Activated CD8-positive, alpha-beta T cell treated with anti-CD3 and anti-CD28 coated beads for 36 hours (primary cell): Measurements from ENCODE around the gene TXNDC12. TPM values are rescaled to one million over a fixed set of nuclear protein-coding genes. Genes with fewer than 3 reads are reported as not detected.

Experiments used
- ATAC-seq: fragments of 200-7000 bp; cut with Tn5 transposase; one replicate; pipeline ENCODE4 v1.10.0; 2021; ENCODE audit warnings: mild to moderate bottlenecking, moderate library complexity
- CTCF ChIA-PET: fragments of 350-600 bp; sonication (Branson Sonifier 250); formaldehyde crosslinking; loops from one replicate; lab custom pipeline; 2021; ENCODE audit warnings: antibody characterized with exemption; lab: Charles Lee
- POLR2A ChIA-PET: fragments of 350-600 bp; sonication (Branson Sonifier 250); formaldehyde crosslinking; loops from one replicate; lab custom pipeline; 2021; ENCODE audit warnings: antibody characterized with exemption; lab: Charles Lee
- DNase-seq: peaks from one replicate; pipeline ENCODE4 v3.0.0-alpha.2; 2020
- H3K27ac Mint-ChIP-seq: one replicate; pipeline ENCODE4 v1.8.0; 2021; ENCODE audit warnings: mild to moderate bottlenecking, mixed read lengths
- H3K27me3 Mint-ChIP-seq: one replicate; pipeline ENCODE4 v1.8.0; 2021; ENCODE audit warnings: mixed read lengths
- H3K36me3 Mint-ChIP-seq: one replicate; pipeline ENCODE4 v1.8.0; 2021; ENCODE audit warnings: low read depth, mixed read lengths
- H3K4me1 Mint-ChIP-seq: one replicate; pipeline ENCODE4 v1.8.0; 2021; ENCODE audit warnings: low read depth, mixed read lengths
- H3K4me3 Mint-ChIP-seq: one replicate; pipeline ENCODE4 v1.8.0; 2021; ENCODE audit warnings: mild to moderate bottlenecking, moderate library complexity, mixed read lengths
- H3K9me3 Mint-ChIP-seq: one replicate; pipeline ENCODE4 v1.8.0; 2021; ENCODE audit warnings: mixed read lengths
- CTCF ChIP-seq: fragments of 200-600 bp; IDR thresholded peaks from one replicate; pipeline ENCODE4 v1.8.0; 2022; ENCODE audit warnings: antibody characterized with exemption, mild to moderate bottlenecking
- intact Hi-C: fragments of 100-400 bp; cut with micrococcal nuclease; formaldehyde crosslinking; loops from one replicate; pipeline ENCODE4 v1.10.0; 2022
- total RNA-seq, 2 experiments: library from RNA; stranded (reverse); gene quantifications; one replicate each; pipeline ENCODE4 v1.2.3, GENCODE V29; 2021

The TXNDC12 gene
- total RNA-seq, 2 experiments from 2014 or later = 24.3 to 34.7 TPM

GRCh38 chr1:52041551-52042185 is 13.3 kb downstream of the TXNDC12 start:
- ChIA-PET CTCF (no interaction called here), POLR2A (interaction anchor here (1.0 kb wide), 1 partner anchor 15 kb away, joined by 5 read pairs; no protein-coding TSS in a partner anchor)
- H3K4me3 Mint-ChIP-seq = no peak overlapping the region
- H3K9me3 Mint-ChIP-seq = no peaks in the 10 kb centered on the region
- peaks cover 21% of the 10 kb centered on the region for H3K36me3 Mint-ChIP-seq
- H3K27ac Mint-ChIP-seq = no peak overlapping the region
- intact Hi-C loops = no loop called here
- ATAC-seq (no peak), DNase-seq (no peak)
- H3K27me3 Mint-ChIP-seq = no peaks in the 10 kb centered on the region
- peaks cover 19% of the 10 kb centered on the region for H3K4me1 Mint-ChIP-seq
- no peak for TF ChIP-seq CTCF

GRCh38 chr1:52037909-52038308 is 17.1 kb downstream of the TXNDC12 start:
- Mint-ChIP-seq H3K9me3 (no peaks in the 10 kb centered on the region), H3K4me3 (no peak overlapping the region), H3K27ac (no peak overlapping the region), H3K36me3 (peaks cover 18% of the 10 kb centered on the region), H3K4me1 (peaks cover 6% of the 10 kb centered on the region), H3K27me3 (no peaks in the 10 kb centered on the region)
- intact Hi-C loops = no loop called here
- DNase-seq (no peak), ATAC-seq (no peak)
- CTCF ChIA-PET = no interaction called here
- POLR2A ChIA-PET = no interaction called here
- TF ChIP-seq CTCF = no peak

- DNase-seq (no peak), ATAC-seq (no peak)
- H3K36me3 Mint-ChIP-seq = peaks cover 23% of the 10 kb centered on the region
- H3K27ac Mint-ChIP-seq = no peak overlapping the region
- POLR2A ChIA-PET = no interaction called here
- H3K4me3 Mint-ChIP-seq = no peak overlapping the region
- intact Hi-C loops = no loop called here
- H3K4me1 Mint-ChIP-seq = peaks cover 6% of the 10 kb centered on the region
- no peaks in the 10 kb centered on the region for H3K27me3 Mint-ChIP-seq
- no peak for TF ChIP-seq CTCF
- H3K9me3 Mint-ChIP-seq = no peaks in the 10 kb centered on the region
- CTCF ChIA-PET = no interaction called here
These were observed 17.6 kb downstream of the TXNDC12 start for GRCh38 chr1:52037402-52037814.

- Mint-ChIP-seq H3K9me3 (no peaks in the 10 kb centered on the region), H3K4me1 (peaks cover 27% of the 10 kb centered on the region), H3K4me3 (peak overlapping the region; percentile 91), H3K27me3 (no peaks in the 10 kb centered on the region), H3K27ac (peak overlapping the region; percentile 94), H3K36me3 (peaks cover 39% of the 10 kb centered on the region)
- ChIA-PET CTCF (interaction anchor here (0.8 to 2.0 kb wide), 2 partner anchors 20 to 137 kb away, joined by 3 to 4 read pairs; no protein-coding TSS in a partner anchor), POLR2A (interaction anchor here (0.6 to 3.8 kb wide), 7 partner anchors 11 to 142 kb away, joined by 3 to 24 read pairs (median 4); partner anchors contain the start of genes BTF3L4, TXNDC12 and ZFYVE9)
- no peak for DNase-seq
- no peak for ATAC-seq
- intact Hi-C loops = no loop called here
- TF ChIP-seq CTCF = no peak
These were observed 21.0 kb downstream of the TXNDC12 start for GRCh38 chr1:52034050-52034384.
